HepG2 (cell line): ENCODE data around the gene UNC13D. TPM values are rescaled to one million over a fixed set of nuclear protein-coding genes. Genes with fewer than 3 reads are reported as not detected.

Source experiments
- ARID2 ChIP-seq: sonication (generic); formaldehyde crosslinking; IDR thresholded peaks from 2 replicates; pipeline ENCODE4 v1.8.1; 2022; ENCODE audit warnings: mild to moderate bottlenecking, missing genetic modification reagents, borderline replicate concordance
- ATF7 ChIP-seq, 2 experiments: fragments of 450-650 bp in 1 of 2; sonication (generic) in 1 of 2; formaldehyde crosslinking in 1 of 2; IDR thresholded peaks; 2 replicates each; pipeline versions ENCODE4 v1.4.0 to v1.6.1; 2016 to 2020; ENCODE audit warnings: antibody characterized with exemption in 1 of 2, mild to moderate bottlenecking in 1 of 2, missing genetic modification reagents in 1 of 2
- CENPX ChIP-seq: sonication (generic); formaldehyde crosslinking; IDR thresholded peaks from 2 replicates; pipeline ENCODE4 v1.9.0; 2021; ENCODE audit warnings: mild to moderate bottlenecking, missing genetic modification reagents, moderate library complexity
- CSRNP2 ChIP-seq: sonication (generic); formaldehyde crosslinking; conservative IDR thresholded peaks from 2 replicates; pipeline ENCODE4 v1.8.0; 2022; ENCODE audit warnings: low read depth, missing genetic modification reagents
- IRF9 ChIP-seq: sonication (generic); formaldehyde crosslinking; IDR thresholded peaks from 2 replicates; pipeline ENCODE4 v1.8.0; 2022; ENCODE audit warnings: missing genetic modification reagents, mild to moderate bottlenecking, borderline replicate concordance
- ISL2 ChIP-seq: sonication (generic); formaldehyde crosslinking; IDR thresholded peaks from 2 replicates; pipeline ENCODE4 v1.5.0; 2020; ENCODE audit warnings: missing genetic modification reagents
- MAFK ChIP-seq, 2 experiments: IDR thresholded peaks in 1 of 2; conservative IDR thresholded peaks in 1 of 2; 2 replicates each; pipeline ENCODE4 v1.6.1; 2011; ENCODE audit warnings: improper control_type of control experiment in 2 of 2, low read length in 2 of 2
- POLR2G ChIP-seq: fragments of 200-400 bp; formaldehyde crosslinking; IDR thresholded peaks from 2 replicates; pipeline ENCODE4 v1.6.1; 2018; ENCODE audit warnings: mild to moderate bottlenecking, low read depth, low read length, moderate library complexity
- PRDM10 ChIP-seq: sonication (generic); formaldehyde crosslinking; IDR thresholded peaks from 2 replicates; pipeline ENCODE4 v1.4.0; 2020; ENCODE audit warnings: low read depth, missing genetic modification reagents
- PRMT3 ChIP-seq: sonication (generic); formaldehyde crosslinking; IDR thresholded peaks from 2 replicates; pipeline ENCODE4 v1.8.1; 2022; ENCODE audit warnings: low read depth, mild to moderate bottlenecking, moderate library complexity, missing genetic modification reagents, borderline replicate concordance
- SAFB2 ChIP-seq: sonication (generic); formaldehyde crosslinking; IDR thresholded peaks from 2 replicates; pipeline ENCODE4 v1.5.1; 2020; ENCODE audit warnings: missing genetic modification reagents, low read depth, mild to moderate bottlenecking, borderline replicate concordance
- SOX6 ChIP-seq, 2 experiments: fragments of 450-650 bp in 1 of 2; sonication (generic) in 1 of 2; formaldehyde crosslinking in 1 of 2; IDR thresholded peaks; 2 replicates each; pipeline versions ENCODE4 v1.4.0 to v1.6.1; 2017 to 2020; ENCODE audit warnings: antibody characterized with exemption in 1 of 2, mild to moderate bottlenecking in 1 of 2, missing genetic modification reagents in 1 of 2
- TP53 ChIP-seq: sonication (generic); formaldehyde crosslinking; conservative IDR thresholded peaks from 2 replicates; pipeline ENCODE4 v1.4.0; 2020; ENCODE audit warnings: missing genetic modification reagents
- ZBTB26 ChIP-seq: IDR thresholded peaks from 2 replicates; pipeline ENCODE4 v1.6.1; 2016; ENCODE audit warnings: missing compliant biosample characterization, missing genetic modification reagents, borderline replicate concordance
- ZFP91 ChIP-seq: sonication (generic); formaldehyde crosslinking; IDR thresholded peaks from 2 replicates; pipeline ENCODE4 v1.9.0; 2022; ENCODE audit warnings: missing genetic modification reagents, mild to moderate bottlenecking, borderline replicate concordance
- ZNF30 ChIP-seq: sonication (generic); formaldehyde crosslinking; IDR thresholded peaks from 2 replicates; pipeline ENCODE4 v1.5.0; 2020; ENCODE audit warnings: mild to moderate bottlenecking, missing genetic modification reagents
- ZNF382 ChIP-seq: sonication (generic); formaldehyde crosslinking; IDR thresholded peaks from 2 replicates; pipeline ENCODE4 v1.5.0; 2020; ENCODE audit warnings: missing genetic modification reagents, mild to moderate bottlenecking, borderline replicate concordance
- ZSCAN29 ChIP-seq: sonication (generic); formaldehyde crosslinking; conservative IDR thresholded peaks from 2 replicates; pipeline ENCODE4 v1.4.0; 2020; ENCODE audit warnings: mild to moderate bottlenecking, missing genetic modification reagents
- polyA plus RNA-seq, 8 experiments: library from polyadenylated mRNA; depleted of rRNA in 3 of 8; stranded (reverse) in 7 of 8; unstranded in 1 of 8; fragments of >200 nt; fragmentation: Illumina TruSeq in 4 of 8; extraction: Trizol in 4 of 8; gene quantifications; 2 replicates each; pipeline versions ENCODE4 v1.2.1 to v1.2.3, GENCODE V29; 2011 to 2016; ENCODE audit warnings: low read depth in 4 of 8, missing spikeins in 1 of 8, mixed read lengths in 1 of 8; ENCODE audit not compliant: insufficient read depth in 1 of 8
- total RNA-seq, 5 experiments: library from RNA; depleted of rRNA; stranded (reverse); fragments of >200 nt; fragmentation: Illumina TruSeq; extraction: Trizol; gene quantifications; 2 replicates each; pipeline ENCODE4 v1.2.3, GENCODE V29; 2016; ENCODE audit warnings: low read depth in 1 of 5

Gene UNC13D
- total and polyA plus RNA-seq, 2 of the 13 experiments (the other 11 are each of a cell fraction or from before 2014, with no cell fraction given), result 29.7 to 42.7 TPM

- peak; percentile 61; the same call in 1 of the 2 replicates for TF ChIP-seq ZBTB26 (CRISPR knock-in tag)
- peak; percentile 40 for TF ChIP-seq ISL2 (CRISPR knock-in tag)
- TF ChIP-seq ZNF30, result no peak
- peak; percentile 69 for TF ChIP-seq POLR2G
- no peak for TF ChIP-seq MAFK (conservative IDR thresholded peaks at IDR 0.05 in 1 of 2, IDR thresholded peaks at IDR 0.05 in 1 of 2; ENCODE audit: low read length in 2 of 2)
- no peak for TF ChIP-seq ATF7 (IDR thresholded peaks at IDR 0.05)
- no peak; the same call in 1 of the 2 replicates for TF ChIP-seq ATF7 (CRISPR knock-in tag; IDR thresholded peaks at IDR 0.05)
- peak; percentile 55; the same call in 1 of the 2 replicates for TF ChIP-seq ZSCAN29 (CRISPR knock-in tag)
- no peak for TF ChIP-seq SOX6 (IDR thresholded peaks at IDR 0.05)
- TF ChIP-seq SOX6 (CRISPR knock-in tag; IDR thresholded peaks at IDR 0.05), result peak; percentile 45
- TF ChIP-seq IRF9 (CRISPR knock-in tag), result peak; percentile 76; the same call in 1 of the 2 replicates
- TF ChIP-seq CSRNP2 (CRISPR knock-in tag), result no peak
- TF ChIP-seq ARID2 (CRISPR knock-in tag), result 0 out of 2 replicates have a peak, but pooled peaks have one; percentile 77
- TF ChIP-seq CENPX (CRISPR knock-in tag), result no peak
- no peak for TF ChIP-seq PRMT3
- TF ChIP-seq TP53 (CRISPR knock-in tag), result no peak
- no peak for TF ChIP-seq ZNF382 (CRISPR knock-in tag)
- peak; percentile 44 for TF ChIP-seq ZFP91 (CRISPR knock-in tag)
- peak; percentile 78; the same call in 1 of the 2 replicates for TF ChIP-seq PRDM10 (CRISPR knock-in tag)
- 0 out of 2 replicates have a peak, but pooled peaks have one; percentile 85 for TF ChIP-seq SAFB2 (CRISPR knock-in tag)
Measured at GRCh38 chr17:75845058-75845711, 981 bp upstream of the UNC13D start (continued).
